GM12873 (cell line): ENCODE data around the gene GNPNAT1.

ENCODE experiments used
- CTCF ChIP-seq: IDR thresholded peaks from 2 replicates; pipeline ENCODE4 v1.5.1; 2012; ENCODE audit warnings: low read depth, mild to moderate bottlenecking, moderate library complexity, low read length, control low read depth; ENCODE audit not compliant: insufficient read depth; ENCODE audit errors: missing control alignments

Gene GNPNAT1

GRCh38 chr14:52791223-52792096 lies at the start of gene GNPNAT1:
Gene GNPNAT1, minus strand, starts transcription at chr14:52791607. Its CDS starts 6,957 bp downstream, at chr14:52784650.
- TF ChIP-seq CTCF, result no peak

DNA sequence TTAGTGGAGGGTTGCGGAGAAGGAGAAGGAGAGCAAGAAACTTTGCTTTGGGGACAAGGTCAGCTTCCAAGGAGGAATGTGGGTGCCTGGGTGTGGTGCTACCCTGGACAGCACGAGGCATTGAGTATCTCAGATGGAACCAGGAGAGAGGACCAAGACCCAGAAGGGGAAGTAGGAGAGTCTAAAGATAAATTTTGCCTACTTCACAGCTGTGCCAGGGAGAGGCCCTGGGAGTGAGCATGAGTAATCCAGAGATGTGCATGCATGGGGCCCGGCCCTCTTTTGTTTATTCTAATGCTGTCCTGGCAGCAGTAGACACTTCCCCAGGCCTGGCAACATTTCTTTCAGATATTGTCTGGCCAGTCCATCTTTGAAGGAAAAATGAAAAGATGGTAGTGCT lies 49.5 kb upstream of the GNPNAT1 start:
- no peak for TF ChIP-seq CTCF

DNA sequence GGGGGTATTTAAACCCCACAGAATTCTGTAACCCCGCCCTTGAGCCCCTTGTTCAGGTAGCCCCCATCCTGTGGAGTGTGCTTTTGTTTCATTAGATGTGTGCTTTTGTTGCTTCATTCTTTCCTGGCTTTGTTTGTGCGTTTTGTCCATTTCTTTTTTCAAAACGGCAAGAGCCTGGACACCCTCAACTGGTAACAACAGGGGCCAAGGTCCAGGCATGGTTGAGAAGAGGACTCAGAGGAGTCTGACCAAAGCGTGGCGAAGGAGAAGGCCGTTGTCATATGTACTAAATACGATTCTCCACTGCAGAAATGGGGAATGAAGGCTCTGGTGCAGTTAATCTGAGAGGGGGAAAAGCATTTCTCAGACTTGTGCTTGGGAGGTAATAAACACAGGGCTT lies 46.0 kb upstream of the GNPNAT1 start:
- TF ChIP-seq CTCF, result no peak

DNA sequence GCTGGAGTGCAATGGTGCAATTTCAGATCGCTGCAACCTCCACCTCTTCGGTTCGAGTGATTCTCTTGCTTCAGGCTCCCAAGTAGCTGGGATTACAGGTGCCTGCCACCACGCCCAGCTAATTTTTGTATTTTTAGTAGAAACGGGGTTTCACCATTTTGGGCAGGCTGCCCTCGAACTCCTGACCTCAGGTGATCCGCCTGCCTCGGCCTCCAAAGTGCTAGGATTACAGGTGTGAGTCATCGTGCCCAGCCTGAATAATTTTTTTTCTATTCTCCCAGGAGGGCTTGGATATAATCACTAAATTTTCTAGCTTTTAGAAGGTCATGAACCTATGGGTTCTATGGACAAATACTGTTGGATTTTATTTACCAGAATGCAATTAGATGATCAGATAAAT lies 44.7 kb upstream of the GNPNAT1 start:
- TF ChIP-seq CTCF, result no peak

- no peak for TF ChIP-seq CTCF
These were observed 43.9 kb upstream of the GNPNAT1 start for GRCh38 chr14:52835122-52835903.

GRCh38 chr14:52834440-52834842 lies 43.0 kb upstream of the GNPNAT1 start:
- no peak for TF ChIP-seq CTCF

GRCh38 chr14:52833891-52834290 lies 42.5 kb upstream of the GNPNAT1 start:
- TF ChIP-seq CTCF, result no peak
